Liver (tissue), 3 donors: ENCODE data around the gene VPS52.

Experiments
- CTCF ChIP-seq: fragments of 150-350 bp; IDR thresholded peaks from 2 replicates; pipeline ENCODE4 v1.5.1; 2017; ENCODE audit warnings: improper control_type of control experiment, low read depth, low read length; ENCODE audit not compliant: missing input control
- GABPA ChIP-seq, 2 donors: IDR thresholded peaks in 1 of 2; conservative IDR thresholded peaks in 1 of 2; 2 replicates each; pipeline ENCODE4 v1.6.1; 2016; ENCODE audit warnings: antibody characterized with exemption in 2 of 2, mild to moderate bottlenecking in 1 of 2, moderate library complexity in 1 of 2
- HNF4G ChIP-seq: IDR thresholded peaks from 2 replicates; pipeline ENCODE4 v1.6.1; 2016; ENCODE audit warnings: antibody characterized with exemption
- RAD21 ChIP-seq, 2 donors: IDR thresholded peaks; 2 replicates each; pipeline ENCODE4 v1.6.1; 2016; ENCODE audit warnings: antibody characterized with exemption in 2 of 2, mild to moderate bottlenecking in 2 of 2
- SP1 ChIP-seq: IDR thresholded peaks from 2 replicates; pipeline ENCODE4 v1.6.1; 2018; ENCODE audit warnings: antibody characterized with exemption, mild to moderate bottlenecking
- TAF1 ChIP-seq: conservative IDR thresholded peaks from 2 replicates; pipeline ENCODE4 v1.6.1; 2016; ENCODE audit warnings: antibody characterized with exemption, mild to moderate bottlenecking
- donor health status: healthy.
- donor health status: healthy.

GRCh38 chr6:33213166-33213988 lies 58.3 kb downstream of the VPS52 start:
- TF ChIP-seq CTCF (no peak), TAF1 (no peak), RAD21 (IDR thresholded peaks at IDR 0.05) (no peak), SP1 (no peak), HNF4G (no peak), GABPA (IDR thresholded peaks at IDR 0.05 in 1 of 2, conservative IDR thresholded peaks at IDR 0.05 in 1 of 2) (no peak)
